GM19351 (cell line): ENCODE results near the gene RSBN1.
"Not testable (repeated sequence)": the region's sequence is repeated elsewhere in the genome, so short reads cannot be mapped to it uniquely, and the experiment has no call there.

ENCODE experiments used
- ATAC-seq: cut with Tn5 transposase; IDR thresholded peaks from one replicate; pipeline ENCODE4 v1.9.1; 2021; ENCODE audit warnings: mild to moderate bottlenecking, moderate library complexity; ENCODE audit not compliant: unreplicated experiment

RSBN1 gene

DNA sequence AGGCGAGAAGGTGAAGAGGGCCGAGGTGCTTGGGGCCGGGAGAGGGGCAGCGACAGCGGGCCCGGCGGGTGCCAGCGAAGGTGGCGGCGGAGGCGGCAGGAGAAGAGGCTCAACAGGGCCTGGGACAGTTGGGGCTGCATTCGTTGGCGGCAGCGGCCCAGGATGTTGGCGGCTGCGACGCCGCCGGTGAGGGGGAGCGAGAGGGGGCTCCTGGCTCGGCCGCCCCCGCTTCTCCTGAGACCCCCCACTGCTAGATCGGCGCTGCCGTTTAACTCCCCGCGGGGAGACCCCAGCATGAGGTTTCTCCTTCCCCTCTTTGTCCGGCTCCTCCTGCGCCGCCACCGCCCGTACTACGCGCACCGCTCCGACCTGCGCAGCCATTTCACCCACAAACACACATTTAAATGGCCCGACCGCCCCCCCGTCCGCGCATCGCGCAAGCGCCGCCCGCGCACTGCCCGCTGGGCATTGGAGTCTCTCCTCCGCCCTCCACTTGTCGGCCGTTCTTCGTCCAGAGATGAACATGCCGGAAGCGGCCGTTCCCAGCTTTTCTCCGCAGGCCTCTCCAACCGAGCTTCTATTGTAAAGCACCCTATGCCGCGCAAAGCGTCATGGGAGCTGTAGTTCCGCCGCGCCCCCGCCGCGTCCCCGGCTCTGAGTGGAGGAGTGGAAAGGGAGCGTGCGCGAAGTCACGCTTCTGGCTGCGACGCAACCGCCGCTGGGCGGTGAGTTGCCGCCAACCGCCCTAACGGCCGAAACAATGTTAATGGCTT is at the start of gene RSBN1:
RSBN1 (minus strand) TSS at position 589 of the 773 bp plus-strand sequence; CDS start at position 525, 64 bp downstream.
- ATAC-seq: peak; percentile 86

DNA sequence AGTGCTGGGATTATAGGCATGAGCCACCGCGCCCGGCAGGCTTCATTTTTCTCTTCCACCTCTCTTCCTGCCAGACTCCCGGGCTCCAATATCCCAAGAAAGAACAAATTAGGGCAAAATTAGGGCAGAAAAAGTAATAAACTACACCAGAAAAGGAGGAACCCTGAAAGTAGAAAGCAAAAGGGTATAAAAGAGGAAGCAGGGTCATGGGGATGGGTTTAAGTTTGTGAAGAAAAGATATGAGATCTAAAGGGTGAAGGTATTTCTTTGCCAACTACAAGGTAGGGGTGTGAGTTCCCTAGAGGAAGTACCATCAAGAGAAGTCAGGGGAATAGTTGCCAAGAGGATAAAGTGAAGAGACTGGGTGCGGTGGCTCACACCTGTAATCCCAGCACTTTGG is 49.4 kb upstream of the RSBN1 start:
- ATAC-seq: no peak

DNA sequence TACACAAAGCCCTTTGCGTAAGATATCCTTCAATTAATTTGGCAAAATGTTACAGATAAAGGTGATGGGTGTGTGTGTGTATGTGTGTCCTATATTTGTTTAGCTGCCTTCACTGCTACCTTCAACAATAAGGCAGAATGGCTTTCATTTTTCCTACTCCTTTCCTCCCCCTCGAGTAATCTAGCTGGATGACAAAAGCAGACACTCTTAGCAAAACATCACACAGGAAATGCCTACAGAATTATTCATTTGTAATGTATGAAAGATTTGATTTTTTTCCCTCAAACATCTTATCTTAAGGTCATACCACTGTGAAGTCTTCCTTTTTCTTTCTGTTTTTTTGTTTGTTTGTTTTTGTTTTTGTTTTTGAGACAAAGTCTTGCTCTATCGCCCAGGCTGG is 48.6 kb upstream of the RSBN1 start:
- no peak for ATAC-seq

DNA sequence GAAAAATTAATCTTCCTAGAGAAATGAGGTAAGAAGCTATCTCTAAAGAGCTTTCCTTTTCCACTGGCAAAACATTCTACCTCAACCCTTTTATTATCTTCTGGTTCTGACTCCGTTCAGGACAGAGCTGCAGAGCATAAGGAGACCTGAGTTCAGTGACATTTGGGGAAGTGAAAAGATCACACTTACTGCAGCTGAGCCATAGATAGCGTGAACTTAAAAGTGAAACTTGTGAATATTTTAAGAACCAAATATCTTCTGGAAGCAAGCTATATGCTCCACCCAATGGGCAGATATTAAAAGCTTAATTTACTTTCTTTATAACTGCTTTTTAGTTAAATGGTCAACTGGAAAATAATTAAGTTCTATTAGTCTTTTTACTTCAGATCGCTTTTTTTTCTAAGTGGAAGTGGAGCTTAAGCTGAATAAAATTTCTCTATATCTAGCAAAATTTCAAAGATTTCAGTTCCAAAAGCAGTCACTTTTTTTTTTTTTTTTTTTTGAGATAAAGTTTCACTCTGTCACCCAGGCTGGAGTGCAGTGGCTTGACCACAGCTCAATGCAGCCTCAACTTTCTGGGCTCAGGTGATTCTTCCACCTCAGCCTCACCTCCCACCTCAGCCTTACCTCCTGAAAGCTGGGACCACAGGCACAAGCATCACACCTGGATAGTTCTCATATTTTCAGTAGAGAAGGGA is 47.4 kb upstream of the RSBN1 start:
- ATAC-seq: peak; percentile 85

DNA sequence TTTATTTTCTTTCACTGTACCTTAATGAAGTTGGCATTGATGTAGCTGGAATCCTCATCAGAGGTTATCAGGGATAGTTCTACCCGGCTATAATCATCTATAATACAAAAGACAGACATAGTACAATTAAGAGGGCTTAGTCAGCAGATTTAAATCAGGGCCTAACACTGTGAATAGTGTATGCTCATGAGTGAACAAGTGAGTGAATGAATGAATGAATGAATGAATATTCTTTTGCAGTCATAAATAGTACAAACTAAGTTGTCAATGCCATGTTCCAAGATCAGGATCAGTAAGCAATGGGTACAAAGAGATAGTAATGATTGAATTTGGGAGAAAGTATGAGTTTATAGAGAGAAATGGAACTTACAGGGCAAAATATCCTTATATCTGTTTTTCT is 46.7 kb upstream of the RSBN1 start:
- no peak for ATAC-seq

DNA sequence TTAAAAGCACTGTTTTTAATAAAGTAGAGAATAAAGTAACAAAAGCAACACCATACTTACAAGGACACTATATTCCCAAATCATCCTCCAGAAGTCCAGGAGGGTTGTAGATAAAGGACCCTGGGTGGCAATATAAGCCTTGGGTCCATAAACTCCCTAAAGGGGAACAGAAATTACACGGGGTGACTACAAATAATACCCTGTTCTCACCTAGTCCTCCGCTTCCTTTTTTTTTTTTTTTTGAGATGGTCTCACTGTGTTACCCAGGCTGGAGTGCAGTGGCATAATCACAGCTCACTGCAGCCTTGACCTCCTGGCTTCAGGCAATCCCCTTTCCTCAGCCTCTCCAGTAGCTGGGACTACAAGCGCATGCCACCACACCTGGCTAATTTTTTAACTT is 46.1 kb upstream of the RSBN1 start:
- ATAC-seq: no peak

DNA sequence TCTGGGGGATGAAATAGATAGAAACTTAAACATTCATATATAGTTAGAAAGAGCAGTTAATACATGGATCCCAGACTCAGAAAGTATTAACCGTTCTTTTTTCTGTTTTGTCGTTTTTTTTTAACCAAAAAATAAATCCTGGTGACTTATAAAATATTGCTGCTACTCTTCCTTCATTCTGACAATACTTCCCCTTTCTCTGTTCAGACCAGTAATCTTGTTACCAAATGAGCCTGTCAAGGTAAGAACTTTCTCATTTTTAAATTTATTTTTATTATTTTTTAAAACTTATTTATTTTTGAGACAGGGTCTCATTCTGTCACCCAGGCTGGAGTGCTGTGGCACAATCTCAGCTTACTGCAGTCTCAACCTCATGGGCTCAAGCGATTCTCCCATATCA is 45.5 kb upstream of the RSBN1 start:
- no peak for ATAC-seq

DNA sequence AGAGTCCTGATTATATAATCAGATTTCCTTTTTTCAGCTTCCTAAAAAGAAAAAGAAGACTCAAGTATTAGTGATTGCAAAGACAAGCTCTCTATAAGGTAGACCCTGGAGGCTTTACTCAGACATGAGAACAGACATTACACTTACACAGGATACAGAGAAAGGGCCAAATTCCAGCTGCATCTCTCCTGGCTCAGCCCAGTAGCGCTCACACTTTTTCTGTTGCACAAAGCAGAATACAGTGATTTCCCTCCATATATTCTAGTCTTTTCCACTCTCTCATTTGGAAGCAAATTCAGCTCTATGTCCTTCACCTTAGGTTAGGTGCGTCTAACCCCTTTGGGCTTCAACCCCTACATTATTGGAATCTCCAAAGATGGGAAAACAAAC is 44.1 kb upstream of the RSBN1 start:
- no peak for ATAC-seq

DNA sequence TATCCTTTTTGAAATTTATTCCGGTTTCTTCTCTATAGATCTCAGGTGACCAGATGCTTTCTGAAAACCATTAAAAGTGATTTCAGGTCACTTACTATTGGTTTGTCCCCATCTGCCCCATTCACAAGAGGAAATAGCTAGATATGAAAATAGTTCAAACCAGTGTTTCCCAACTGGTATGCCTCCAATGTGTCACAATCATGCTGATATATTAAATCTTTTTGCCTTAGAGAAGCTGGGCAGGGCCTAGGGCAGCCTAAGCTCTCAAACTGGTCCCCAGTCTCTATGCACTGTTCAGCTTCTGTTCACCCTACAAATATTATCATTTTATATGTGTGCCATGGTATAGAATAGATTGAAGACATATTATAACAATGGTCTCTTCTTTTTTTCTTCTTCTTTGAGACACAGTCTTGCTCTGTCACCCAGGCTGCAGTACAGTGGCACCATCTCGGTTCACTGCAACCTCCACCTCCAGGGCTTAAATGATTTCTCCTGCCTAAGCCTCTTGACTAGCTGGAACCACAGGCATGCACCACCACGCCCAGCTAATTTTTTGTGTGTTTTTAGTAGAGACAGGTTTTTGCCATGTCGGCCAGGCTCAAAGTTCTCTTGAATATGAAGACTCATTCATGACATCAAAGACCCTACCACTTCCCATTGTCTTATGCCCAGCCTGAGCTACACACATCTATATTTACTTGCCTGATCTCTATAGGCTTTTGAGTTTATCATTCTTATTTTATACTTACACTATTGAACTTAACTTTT is 43.5 kb upstream of the RSBN1 start:
- ATAC-seq: no peak

DNA sequence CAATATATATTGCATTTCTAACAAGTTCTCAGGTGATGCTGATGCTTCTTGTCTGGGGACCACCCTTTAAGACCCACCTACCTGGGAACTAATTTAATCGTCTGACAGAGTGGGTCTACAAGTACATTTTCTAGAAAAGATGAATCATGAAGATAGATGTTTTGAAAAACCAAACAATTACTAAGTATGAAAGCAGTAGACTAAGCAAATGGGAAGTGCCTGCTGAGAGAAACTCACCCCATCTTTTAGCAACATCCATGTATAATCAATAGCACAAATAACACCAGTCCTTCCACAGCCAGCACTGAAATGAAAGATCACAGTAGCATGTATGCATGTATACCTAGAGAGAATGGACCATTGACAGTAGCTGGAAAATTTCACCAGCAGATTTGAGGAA is 42.0 kb upstream of the RSBN1 start:
- ATAC-seq: no peak

DNA sequence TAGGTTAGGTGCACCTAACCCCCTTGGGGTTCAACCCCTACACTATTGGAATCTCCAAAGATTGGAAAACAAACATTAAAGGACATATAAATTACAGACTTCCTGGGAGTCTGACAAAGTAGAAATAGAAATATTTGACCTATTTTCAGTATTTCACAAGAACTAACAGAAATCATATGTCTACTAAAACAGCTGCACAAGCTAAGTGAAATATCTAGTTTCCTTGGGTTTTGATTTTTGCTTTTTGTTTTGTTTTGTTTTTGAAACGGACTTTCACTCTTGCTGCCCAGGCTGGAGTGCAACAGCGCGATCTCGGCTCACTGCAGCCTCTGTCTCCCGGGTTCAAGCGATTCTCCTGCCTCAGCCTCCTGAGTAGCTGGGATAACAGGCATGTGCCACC is 40.4 kb upstream of the RSBN1 start:
- not testable (repeated sequence) for ATAC-seq

DNA sequence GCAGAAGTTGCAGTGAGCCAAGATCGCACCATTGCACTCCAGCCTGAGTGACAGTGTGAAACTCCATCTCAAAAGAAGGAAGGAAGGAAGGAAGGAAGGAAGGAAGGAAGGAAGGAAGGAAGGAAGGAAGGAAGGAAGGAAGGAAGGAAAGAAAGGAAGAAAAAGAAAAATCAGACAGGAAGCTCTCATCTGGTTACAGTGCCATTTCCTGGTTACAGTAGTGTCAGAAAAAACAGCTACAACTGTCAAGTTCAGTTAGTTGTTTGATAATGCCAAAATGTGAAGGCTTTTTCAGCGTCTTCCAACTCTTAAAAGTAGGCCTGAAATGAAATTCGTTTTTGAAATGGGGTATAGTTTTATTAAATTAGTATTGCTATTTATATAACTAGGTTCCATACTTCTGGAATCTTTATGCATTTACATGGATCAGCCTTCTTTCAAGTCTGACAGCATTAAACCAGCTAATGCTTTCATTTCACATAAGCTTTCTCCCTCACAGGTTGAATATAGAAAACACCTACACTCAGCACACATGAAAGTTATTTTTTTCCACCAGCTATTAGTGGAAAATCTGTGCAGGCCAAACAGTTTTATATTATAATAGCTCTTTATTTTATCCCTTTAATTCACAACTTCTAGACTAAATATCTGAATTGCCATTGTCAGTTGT is 38.0 kb upstream of the RSBN1 start:
- ATAC-seq: no peak

DNA sequence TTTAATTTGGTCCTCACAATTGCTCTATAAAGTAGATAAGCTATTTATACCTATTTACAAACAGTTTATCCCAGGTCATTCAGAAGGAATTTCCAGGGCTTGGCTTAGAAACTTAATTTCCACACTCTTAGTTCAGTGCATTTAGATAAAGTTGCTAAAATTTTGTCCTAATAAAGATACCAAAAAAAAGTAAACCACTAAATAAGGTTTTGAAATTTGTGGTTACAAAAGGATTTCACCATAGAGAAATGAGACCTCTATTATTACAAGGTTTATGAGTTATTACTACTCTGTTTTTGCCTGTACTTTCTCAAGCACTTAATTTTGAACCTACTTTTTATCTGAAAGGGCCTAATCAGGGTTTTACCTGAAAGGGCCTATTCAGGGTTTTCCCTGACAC is 36.8 kb upstream of the RSBN1 start:
- no peak for ATAC-seq

DNA sequence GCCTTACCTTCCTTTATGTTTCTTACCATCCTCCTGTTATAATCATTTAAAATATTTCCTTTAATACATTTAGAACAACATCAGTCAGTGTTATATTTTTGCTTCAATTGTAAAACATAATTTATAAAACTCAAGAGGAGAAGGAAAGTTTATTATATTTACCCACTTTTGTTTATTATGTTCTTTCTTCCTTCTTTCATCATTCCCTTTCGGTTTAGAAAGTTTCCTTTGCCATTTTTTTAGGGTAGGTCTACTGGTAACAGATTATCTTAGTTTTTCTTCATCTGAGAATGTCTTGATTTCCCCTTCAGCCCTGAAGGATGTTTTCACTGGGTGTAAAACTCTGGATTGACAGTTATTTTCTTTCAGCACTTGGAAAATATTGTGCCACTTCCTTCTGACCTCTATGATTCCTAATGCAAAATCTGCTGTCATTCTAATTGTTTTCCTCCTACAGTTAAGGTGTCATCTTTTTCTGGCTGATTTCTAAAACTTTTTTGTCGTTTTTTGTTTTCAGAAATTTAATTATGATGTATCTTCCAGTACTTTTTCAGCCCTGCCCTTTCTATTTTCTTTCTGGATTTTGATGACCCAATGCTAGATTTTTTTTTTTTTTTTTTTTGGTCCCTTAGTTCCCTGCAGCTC is 34.2 kb upstream of the RSBN1 start:
- ATAC-seq: no peak

DNA sequence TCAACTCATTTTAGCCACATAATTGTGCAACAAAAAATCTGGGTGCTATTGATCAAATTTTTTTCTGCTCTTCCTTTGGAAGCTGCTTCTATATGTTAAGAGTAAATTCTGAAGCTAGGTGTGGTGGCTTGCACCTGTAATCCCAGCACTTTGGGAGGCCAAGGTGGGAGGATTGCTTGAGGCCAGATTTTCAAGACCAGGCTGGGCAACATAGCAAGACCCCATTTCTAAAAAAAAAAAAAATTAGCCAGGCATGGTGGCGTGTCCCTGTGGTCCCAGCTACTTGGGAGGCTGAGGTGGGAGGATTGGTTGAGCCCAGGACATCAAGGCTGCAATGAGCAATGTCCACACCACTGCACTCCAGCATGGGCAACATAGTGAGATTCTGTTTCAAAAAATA is 24.3 kb upstream of the RSBN1 start:
- no peak for ATAC-seq

DNA sequence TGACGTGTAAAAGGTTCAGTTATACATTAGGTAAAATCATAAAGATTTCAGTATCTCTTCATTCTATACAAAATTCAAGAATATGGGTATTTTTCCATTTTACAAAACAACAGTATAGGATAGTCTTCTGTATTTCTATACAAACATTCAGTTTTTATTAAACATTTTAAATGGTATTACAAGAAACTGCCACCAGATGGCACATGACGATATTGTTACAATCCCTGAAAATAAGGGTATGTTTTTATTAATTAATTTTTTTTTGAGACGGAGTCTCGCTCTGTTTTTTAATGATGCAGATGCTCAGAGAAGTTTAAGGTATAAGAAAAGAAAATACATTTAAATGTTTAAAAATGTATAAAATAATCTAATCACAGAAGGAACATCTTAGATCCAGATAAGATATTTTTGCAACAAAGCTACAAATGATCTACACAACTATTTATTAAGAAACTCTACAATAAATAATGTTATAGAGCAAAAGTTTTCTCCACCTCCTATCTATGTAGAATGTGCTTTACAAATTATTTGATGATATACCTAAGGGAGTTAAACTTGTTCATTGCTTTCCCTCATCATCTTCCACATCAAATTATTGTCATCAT is 23.5 kb upstream of the RSBN1 start:
- no peak for ATAC-seq

DNA sequence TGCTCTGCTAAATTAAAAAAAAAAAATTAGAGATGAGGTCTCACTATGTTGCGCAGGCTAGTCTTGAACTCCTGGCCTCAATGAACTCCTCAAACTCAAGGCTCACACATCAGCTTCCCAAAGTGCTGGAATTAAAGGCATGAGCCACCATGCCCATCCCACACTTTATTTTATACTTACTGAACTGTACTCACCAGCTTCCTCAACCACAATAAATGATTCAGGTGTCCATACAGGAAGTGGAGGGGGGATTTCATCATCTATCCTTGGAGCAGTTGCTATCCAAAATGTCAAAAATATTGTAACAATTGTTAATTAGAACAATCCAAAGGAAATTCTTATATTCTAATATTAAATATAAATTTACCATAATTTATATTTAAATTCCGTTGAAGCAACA is 22.4 kb upstream of the RSBN1 start:
- ATAC-seq: no peak

DNA sequence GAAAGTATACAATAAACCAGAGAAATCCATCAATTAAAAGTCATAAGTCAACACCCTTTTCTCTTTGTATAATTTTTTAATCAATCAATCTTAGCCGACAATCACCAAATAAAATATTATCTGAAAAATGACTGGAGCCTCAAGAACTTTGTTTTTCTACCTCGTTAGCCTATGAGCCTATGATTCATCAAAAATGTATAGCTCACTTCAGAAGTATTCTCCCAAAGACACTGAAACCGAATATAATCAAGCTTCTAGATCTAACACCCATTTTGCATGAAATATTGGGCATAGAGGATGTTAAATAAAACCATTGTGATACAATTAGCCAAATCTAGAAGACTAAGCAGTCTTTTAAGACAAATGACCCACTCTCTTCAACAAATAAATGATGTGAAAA is 17.8 kb upstream of the RSBN1 start:
- no peak for ATAC-seq

DNA sequence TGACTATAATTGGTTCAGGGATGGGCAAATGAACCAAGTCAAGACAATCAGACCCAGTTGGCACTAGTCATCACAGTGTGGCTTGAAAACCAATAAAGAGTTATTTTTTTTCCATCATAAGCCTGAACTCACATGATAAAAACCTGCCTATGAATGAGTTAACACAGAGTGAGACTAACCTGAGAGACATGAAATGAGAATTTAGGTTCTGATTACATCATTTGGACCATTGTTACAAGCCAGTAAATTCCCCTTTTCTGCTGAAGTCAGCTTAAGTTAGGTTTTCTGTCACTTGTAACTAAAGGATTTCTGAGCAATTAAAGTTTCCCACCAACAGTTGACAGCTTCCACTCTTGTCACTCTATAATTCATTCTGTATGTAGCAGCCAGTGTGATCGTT is 9.6 kb upstream of the RSBN1 start:
- ATAC-seq: no peak

DNA sequence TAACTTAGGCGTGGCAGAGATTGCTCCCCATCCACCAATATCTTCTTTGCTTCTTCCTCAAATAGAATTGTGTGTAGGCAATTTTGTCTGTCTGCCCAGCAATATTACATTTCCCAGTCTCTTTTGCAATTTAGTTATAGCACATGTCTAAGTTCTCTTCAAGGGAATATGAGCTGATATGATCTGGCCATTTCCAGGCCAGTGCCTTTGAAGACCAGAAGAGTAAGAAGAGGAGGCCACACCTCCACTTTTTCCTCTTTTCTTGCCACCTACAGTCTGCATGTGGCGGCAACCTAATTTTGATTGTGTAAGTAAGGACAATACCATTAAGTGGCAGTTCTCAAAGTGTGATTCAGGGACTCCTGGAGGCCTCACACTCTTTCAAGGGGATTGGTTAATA is 6.3 kb upstream of the RSBN1 start:
- no peak for ATAC-seq
